GM19438 (cell line): ENCODE data around the gene ELMO3.

Experiments used
- ATAC-seq: cut with Tn5 transposase; IDR thresholded peaks from one replicate; pipeline ENCODE4 v1.9.1; 2021; ENCODE audit warnings: low read depth; ENCODE audit not compliant: unreplicated experiment

The ELMO3 gene, protein sequence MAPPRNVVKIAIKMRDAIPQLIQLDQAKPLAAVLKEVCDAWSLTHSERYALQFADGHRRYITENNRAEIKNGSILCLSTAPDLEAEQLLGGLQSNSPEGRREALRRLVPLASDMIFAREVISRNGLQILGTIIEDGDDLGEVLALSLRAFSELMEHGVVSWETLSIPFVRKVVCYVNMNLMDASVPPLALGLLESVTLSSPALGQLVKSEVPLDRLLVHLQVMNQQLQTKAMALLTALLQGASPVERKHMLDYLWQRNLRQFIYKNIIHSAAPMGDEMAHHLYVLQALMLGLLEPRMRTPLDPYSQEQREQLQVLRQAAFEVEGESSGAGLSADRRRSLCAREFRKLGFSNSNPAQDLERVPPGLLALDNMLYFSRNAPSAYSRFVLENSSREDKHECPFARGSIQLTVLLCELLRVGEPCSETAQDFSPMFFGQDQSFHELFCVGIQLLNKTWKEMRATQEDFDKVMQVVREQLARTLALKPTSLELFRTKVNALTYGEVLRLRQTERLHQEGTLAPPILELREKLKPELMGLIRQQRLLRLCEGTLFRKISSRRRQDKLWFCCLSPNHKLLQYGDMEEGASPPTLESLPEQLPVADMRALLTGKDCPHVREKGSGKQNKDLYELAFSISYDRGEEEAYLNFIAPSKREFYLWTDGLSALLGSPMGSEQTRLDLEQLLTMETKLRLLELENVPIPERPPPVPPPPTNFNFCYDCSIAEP

DNA sequence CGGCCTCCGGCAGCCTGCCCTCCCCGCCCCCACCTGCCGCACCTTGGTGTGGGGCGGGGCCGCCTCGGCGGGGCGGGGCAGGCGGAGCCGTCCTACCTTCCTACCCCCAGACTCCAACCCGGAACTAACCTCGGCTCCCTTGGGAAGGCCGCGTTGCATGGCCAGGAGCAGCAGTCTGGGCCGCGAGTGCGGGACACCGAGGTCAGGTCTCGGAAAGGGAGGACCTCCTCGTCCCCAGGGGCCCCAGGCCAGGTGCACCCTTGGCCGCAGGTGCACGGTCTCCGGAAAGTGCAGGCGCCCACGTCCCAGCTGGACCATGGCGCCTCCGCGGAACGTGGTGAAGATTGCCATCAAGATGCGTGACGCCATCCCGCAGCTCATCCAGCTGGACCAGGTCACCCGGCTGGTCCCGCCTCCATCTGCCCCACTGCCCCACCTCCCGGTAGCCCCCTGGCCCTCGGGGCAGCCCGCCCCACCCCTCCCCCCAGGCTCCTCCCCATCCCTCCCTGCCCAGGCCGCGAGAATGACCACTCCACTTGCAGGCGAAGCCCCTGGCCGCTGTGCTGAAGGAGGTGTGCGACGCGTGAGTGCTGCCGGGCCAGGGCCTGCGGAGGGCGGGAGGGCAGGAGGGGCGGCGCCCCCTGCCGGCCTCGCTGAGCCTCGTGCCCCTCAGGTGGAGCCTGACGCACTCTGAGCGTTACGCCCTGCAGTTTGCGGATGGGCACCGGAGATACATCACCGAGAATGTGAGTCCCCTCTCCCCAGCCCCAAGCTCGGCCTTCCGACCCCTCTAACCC lies at the start of gene ELMO3:
TSS of gene ELMO3 (plus strand) at position 121 of the 797 bp plus-strand sequence. CDS start at position 317, 196 bp downstream.
- ATAC-seq: no peak

DNA sequence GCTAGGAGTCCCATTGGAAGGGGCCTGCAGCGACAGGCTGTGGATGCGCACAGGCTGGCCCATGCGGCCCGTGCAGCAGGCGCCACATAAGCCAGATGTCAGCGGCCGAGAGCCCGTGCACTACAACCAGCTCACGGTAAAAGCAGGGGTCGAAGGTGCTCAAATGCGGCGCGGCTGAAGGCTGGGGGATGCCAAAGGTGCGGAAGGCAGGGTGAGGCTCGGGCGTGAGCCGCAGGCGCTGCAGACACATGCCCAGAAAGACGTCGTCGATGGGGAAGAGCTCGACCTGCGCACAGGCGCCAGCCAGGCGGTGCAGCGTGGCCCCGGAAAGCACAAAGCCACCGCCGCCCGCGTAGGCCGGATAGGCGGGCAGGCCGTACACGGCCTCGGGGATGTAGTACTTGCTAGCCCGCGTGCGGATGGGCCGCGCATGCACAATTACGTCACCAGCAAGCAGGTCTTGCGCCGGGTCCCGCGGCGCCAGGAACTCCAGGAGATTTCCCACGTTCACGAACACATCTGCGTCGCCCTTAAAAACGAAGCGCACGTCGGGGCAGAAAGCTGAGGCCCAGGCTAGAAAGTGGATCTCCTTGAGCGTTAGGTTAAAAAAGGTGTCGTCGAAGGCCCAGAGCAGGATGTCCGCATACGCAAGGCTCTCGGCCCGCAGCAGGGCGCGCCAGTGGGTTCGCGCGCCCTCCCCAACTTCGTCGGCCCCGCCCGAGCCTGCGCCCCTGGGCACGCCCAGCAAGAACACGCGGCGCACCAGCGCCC lies 49.5 kb upstream of the ELMO3 start:
- no peak for ATAC-seq

DNA sequence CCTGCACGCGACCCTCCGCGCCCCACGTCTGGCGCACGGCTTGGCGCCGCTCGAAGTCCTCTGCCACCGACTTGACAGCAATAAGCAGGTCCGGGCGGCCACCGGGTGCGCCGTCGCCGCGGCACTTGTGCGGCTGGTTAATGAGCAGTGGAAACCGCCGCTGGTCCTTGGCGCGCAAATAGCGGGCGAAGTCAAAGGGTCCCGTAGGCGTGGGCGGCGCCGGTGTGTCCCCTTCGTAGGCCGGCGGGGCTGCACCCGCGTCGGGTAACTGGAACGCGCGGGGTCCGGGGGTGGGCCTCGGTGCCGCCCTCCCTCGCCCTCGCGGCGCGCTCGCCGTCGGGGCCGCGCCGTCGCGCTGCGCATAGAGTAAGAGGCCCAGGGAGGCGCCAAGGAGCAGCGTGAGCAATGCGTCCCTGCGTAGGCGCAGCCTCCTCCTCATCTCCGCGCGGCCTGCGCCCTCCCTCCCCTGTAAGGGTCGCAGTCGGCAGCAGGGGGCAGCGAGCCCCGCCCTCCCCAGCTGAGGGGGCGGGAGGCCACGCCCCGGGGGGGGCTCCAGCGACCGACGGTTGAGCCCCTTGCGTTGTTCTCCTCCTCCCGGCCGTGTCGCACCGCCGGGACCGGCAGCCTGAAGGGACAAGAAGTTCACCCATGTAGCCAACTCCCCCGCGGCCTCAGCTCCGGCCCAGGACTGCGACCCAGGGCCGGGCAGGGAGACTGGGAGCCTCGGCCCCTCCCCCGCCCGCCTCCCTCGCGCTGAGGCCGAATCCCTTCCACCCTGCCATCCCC lies 48.7 kb upstream of the ELMO3 start:
- ATAC-seq: peak; percentile 44

DNA sequence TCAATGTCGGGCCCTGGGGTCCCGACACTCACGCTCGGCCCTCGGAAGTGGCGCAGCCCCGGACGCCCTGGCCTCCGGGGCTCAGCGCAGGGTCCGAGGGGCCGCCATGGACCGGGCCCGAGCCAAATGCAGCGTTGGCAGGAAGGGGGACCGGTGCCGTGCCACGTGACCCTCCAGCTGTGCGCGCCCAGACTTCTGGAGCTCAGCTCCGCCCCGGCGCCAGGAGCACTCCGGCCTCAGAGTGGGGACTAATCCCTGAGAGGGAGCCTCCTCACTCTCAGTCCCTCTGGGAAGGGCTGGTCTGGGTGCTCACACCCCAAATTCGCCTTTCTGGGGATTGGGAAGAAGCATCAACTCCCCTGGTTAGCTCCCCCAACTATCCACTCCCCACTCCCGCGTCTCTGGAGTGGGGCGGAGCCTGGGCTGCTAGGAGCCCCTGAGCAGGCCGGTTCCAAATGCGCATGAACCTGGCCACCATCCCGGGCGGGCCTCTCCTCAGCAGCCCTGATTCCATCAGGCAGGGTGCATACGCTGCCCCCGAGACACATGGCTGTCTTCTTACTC lies 48.0 kb upstream of the ELMO3 start, which contains the start of gene B3GNT9:
TSS of gene B3GNT9 (minus strand) at position 166 of the 564 bp plus-strand sequence. CDS start 513 bp downstream, outside the sequence.
- peak; percentile 68 for ATAC-seq

DNA sequence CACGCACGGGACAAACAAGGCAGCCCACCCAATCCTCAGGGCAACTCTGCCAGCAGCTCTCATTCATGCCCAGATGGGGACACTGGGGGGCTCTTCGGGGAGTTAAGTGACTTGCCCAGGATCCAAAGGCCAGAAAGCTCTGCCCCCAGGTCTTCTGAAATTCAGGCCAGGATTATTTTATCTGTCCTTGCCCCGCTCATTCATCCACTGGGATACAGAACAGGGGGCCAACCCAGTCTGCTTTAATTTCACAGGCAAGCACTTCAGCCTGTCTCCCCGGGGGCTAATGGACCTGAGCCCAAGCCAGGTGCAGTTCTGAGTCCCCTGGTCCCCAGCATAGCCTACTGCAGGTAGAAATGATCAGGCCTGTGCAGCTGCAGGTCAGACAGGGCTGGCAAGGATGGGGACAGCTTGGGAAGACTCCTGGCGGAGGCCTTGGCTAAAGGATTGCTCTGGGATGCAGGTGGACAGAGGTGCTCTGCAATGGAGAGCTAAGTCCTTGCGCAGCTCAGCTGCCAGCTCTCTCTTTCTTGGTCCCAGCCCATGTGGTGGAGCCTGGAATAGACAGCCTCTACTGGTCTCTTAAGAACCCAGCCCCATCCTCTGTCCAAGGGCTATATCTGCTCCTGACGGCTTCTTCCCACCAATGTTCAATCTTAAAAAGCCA lies 47.4 kb upstream of the ELMO3 start:
- ATAC-seq: no peak

DNA sequence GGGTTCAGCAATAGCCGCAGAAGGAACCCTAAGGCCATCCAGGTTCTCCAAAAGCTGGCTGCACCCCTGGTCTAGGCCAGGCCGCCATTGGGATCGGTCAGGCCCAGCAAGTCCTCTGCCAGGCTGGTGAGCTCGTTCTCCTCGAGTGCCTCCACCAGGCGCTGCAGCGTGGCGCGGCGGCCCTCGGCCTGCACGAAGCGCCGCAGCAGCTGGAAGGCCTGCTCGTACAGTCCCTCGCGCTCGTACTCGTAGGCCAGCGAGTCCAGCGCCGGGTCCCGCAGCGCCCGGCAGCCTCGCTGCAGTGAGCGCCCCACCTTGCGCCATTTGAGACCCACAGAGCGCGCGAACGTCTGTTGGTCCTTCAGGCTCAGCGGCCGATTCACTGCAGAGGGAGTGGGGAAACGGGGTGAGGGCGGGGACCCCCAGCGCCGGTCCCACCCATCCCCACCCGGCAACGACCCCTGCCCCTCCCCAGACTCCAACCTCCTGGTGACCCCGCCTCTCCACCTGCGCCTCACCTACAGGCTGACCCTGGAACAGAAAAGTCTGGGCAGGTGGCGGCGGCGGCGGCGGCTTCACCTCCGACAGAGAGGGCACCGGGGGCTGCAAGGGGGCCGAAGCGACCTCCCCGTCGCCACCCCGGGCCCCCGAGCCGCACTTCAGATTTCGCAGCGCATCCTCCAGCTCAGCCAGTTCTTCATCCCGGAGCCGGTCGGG lies 44.2 kb upstream of the ELMO3 start:
- ATAC-seq: no peak

DNA sequence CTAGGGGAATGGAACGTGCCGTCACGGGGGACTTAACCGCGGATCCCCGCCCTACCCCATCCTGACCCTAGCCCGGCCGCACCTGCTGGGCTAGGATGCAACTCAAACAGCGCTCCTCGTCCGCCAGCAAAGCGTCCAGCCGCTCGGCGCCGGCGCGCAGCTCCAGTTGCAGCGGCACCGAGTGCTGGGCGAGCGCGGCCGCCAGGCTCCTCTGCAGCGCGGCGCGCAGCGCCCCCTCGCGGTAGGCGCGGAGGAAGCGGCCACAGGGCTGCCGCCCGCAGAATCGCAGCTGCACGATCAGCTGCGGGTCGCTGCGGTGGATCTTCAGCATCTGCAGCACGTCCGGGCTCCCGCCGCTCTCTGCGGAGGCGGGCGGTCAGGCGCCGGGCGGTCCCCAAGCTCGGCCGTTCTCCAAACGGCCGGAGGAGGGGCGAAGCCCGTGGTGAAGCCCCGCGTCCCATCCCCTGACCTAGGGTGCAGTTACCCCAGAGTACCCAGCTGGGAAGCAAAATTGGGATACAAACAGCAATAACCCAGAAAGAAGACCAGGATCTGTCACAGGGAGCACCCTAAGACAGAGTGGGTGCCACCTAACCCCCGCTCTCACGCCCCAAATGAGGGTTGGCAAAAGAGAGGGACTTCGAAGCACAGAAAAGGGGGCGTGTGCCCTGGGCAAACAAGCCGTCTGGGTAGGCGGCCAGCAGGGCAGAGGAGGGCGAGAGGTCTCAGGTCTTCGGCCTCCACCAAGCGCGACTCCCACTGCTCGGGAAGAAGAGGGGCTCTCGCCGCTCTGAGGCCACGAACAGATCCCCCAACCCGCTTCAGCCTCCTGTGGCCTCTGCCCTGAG lies 43.4 kb upstream of the ELMO3 start:
- ATAC-seq: no peak

DNA sequence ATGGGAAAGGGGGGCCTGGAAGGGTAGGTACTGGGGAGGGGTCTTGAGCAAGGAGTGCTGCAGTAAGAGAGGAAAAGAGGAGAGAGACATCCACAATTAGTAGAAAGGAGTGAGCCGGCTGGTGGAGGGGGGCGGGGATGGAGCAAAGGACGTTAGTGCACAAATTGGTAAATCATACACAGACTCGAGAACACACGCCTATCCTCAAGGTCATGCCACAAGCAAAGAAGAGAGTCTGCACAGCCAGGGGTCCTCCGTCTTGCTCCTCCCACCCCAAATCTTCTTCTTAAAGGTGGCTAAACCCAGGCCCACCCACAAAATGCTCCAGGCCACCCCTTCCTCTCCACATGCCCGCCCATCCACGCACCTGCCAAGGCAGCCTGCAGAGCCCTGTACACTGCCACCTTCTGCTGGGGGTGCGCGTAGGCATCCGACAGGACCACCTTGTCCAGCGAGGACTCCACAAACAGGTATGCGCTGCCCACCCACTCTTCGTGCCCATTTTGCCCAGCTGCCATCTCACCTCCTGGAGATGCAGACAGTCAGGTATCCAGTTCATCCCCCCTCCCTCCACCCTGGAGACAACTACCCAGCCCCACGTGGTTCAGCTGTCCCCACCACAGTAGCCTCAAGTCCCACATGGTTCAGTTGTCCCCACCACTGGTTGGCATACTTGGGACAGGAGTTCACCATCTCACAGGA lies 42.6 kb upstream of the ELMO3 start:
- no peak for ATAC-seq

DNA sequence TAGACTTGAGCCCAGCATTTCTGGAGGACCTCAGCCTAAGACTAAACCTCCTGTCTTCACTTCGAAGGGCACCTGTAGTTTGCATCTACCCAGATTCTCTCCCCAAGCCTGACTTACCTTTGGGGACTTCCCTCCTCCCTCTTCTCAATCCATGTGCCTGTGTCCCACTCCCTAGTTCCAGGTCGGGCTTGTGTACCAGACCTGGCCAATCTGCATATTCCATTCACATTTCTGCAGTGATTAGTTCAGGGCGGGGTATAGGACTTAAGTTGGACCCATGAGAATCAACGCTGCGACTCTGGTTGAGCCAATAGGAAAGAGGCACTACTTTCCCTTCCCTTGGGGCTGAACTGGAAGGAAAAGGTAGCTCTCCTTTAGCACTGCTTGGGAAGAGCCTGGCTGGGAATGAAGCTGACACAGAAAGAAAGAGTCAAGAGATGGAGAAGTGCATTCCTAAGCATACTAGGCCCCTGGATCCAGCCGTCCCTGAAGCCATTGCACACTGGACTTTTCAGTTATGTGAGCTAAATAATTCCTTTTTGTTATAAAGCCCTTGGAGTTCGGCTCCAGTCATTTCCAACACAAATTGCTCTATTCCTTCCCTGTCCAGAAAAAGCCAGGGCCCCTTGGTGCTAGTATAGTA lies 41.7 kb upstream of the ELMO3 start:
- no peak for ATAC-seq

DNA sequence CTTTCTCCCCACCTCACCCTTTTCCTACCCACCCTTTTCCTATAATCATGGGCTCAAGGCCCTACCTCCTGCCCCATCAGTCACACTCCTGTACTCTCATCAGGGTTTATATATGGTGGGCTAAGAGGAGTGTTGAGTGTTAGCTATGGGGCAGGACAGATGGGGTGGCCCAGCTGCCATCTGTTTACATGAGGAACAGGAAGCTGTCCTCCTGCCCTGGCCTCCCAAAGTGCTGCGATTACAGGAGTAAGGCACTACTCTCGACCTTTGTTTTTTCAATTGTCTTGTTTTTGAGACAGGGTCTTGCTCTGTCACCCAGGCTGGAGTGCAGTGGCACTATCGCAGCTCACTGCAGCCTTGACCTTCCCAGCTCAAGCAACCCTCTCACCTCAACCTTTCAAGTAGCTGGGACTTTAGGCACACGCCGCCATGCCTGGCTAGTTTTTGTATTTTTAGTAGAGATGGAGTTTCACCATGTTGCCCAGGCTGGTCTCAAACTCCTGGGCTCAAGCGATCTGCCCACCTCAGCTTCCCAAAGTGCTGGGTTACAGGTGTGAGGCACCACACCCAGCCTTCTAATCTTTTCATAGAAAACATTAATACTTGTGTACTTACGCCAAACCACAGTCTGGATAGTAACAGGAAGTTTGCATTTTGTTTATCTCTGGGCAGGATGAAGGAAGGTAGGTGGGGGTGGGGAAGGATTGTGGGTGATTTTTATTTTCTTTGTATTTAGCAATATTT lies 40.9 kb upstream of the ELMO3 start:
- no peak for ATAC-seq

DNA sequence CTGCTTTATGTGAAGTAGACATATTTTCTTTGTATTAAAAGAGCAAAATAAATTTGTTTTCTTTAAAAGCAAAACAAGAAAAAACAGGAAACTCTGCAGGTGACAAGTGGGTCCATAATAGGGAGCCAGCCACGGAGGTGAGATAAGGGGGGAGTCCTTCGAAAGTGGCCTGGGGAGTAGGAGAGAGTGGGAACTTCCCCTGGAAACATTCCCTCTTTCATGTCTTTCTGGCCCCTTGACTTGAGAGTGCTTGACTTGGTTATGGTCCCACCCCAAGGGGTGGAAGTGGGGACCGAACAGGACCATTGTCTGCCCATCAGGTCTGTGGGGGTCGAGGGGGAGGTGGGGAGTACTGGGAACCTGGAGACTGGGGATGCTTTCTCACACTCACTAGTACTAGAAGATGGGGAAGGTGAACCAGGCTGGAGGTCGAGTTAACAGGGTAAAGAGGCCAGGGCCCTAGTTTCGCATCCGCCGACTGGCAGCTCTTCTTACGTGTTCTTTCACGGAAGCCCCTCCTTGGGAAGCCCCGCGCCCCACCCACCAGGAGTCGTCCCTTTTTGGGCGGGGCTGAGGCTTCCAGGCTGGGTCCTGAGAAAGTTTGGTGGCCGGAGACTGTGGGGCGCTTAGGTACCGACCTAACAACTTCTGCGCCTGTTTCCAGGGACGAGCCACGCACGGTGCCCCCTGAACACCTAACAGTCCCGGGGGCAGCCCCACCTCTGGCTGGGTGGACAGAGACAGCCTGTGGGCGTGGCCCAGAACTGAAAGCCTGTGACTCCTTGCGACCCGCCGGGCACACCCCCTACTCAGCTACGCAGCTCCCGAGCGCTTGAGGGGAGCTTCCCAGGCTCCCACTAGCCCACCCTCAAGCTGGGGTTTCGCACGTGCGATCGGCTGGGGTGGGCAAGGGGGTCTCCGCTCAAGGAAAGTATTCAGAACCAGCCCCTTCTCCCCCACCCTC lies 40.0 kb upstream of the ELMO3 start:
- ATAC-seq: peak; percentile 38

DNA sequence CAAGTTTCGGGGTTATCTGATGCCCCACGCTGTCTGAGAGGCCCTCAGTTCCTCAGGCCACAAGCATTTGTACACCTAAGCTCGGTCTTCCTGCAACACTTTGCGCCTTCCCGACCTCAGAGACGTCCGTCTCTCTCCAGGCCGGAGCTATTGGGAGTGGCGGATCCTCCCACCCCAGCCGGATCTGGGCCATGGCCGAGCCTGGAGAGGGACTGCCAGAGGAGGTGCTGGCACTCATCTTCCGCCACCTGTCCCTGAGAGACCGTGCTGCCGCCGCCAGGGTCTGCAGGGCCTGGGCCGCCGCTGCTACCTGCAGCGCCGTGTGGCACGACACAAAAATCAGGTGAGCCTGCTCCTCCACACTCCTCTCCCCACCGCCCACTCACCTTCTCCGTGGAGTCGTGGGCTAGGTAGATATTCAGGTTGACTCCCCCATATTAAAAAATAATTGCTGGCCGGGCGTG lies 37.3 kb upstream of the ELMO3 start:
- no peak for ATAC-seq

DNA sequence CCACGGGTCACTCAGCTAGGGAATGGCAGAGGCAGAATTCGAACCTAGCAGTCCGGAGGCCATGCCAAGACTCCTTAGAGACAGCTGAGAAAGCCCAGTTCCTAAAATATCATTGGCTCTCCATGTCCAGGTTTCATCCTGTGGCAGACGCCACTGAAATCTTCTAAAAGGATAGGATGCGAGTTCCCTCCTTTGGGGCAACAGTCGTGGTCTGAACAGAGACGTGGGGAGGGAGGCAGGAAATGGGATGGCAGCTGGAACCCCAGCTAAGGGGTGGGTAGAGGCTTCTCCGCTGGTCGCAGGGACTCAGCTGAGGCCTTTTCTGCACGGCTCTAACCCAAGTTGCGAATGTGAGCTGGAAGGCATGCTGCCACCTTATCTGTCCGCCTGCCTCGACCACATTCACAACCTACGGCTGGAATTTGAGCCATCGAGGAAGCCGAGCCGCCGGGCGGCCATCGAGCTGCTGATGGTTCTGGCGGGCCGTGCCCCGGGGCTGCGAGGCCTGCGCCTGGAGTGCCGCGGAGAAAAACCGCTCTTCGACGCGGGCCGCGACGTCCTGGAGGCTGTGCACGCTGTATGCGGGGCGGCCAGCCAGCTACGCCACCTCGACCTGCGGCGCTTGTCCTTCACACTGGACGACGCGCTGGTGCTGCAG lies 36.3 kb upstream of the ELMO3 start:
- no peak for ATAC-seq
